22Rv1 (cell line): ENCODE data around the gene CCNL1.

Source experiments
- CTCF ChIP-seq: fragments of 450-650 bp; IDR thresholded peaks from 2 replicates; pipeline ENCODE4 v1.5.1; 2017; ENCODE audit warnings: mild to moderate bottlenecking
- ZFX ChIP-seq: fragments of 450-650 bp; IDR thresholded peaks from 2 replicates; pipeline ENCODE4 v1.6.1; 2017; ENCODE audit warnings: antibody characterized with exemption, borderline replicate concordance

GRCh38 chr3:157148196-157148889 lies 11.6 kb downstream of the CCNL1 start:
- no peak for TF ChIP-seq CTCF
- TF ChIP-seq ZFX, result no peak
